NCI-H82 treated with DMSO at 0.1 percent for 48 hours (cell line): ENCODE results near the gene VWF.
"Not testable (repeated sequence)": the region's sequence is repeated elsewhere in the genome, so short reads cannot be mapped to it uniquely, and the experiment has no call there.

Experiments
- DNase-seq: peaks from one replicate; lab custom pipeline; 2025; ENCODE audit not compliant: unreplicated experiment; lab: John Stamatoyannopoulos, UW

VWF gene

DNA sequence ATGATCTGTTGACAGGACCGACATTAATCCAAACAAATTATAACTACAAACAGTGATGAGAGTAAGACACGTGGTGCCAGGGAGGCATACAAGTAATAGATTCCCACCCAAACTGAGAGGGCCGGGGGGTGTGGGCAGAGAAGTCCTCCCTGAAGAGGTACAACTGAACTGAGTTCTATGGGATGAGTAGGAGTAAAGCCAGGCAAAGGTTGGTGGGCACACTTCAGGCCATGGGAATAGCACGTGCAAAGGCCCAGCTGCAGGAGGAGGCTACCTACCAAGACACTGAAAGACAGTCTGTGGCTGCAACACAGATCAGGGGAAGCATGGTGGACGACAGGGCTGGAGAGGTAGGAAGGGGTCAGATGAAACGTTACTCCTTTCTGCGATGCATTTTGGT, 22.0 kb upstream of the VWF start:
- no peak for DNase-seq

GRCh38 chr12:6145564-6145963, 21.1 kb upstream of the VWF start:
- DNase-seq: no peak

GRCh38 chr12:6143303-6143675, 18.8 kb upstream of the VWF start:
- DNase-seq: no peak

- not testable (repeated sequence) for DNase-seq
Measured at GRCh38 chr12:6142368-6143302, 18.2 kb upstream of the VWF start.

DNA sequence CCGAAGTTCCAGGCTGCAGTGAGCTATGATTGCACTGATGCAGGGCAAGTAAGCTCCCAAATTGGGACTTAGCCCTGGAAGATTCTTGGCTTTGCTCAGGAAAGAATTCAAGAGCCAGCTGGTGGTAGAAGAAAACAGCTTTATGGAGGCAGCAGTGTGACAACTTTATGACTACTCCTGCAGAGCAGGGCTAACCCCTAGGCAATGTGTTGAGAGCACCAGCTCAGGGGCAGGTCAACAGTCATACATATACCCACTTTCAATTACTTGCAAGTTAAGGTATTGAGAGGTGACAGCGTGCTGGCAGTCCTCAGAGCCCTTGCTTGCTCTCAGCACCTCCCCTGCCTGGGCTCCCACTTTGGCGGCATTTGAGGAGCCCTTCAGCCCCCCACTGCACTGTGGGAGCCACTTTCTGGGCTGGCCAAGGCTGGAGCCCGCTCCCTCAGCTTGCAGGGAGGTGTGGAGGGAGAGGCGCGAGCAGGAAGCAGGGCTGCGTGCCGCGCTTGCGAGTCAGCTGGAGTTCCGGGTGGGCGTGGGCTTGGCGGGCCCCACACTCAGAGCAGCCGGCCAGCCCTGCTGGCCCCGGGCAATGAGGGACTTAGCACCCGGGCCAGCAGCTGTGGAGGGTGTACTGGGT, 17.4 kb upstream of the VWF start:
- not testable (repeated sequence) for DNase-seq

GRCh38 chr12:6140651-6141447, 16.4 kb upstream of the VWF start:
- no peak for DNase-seq

DNA sequence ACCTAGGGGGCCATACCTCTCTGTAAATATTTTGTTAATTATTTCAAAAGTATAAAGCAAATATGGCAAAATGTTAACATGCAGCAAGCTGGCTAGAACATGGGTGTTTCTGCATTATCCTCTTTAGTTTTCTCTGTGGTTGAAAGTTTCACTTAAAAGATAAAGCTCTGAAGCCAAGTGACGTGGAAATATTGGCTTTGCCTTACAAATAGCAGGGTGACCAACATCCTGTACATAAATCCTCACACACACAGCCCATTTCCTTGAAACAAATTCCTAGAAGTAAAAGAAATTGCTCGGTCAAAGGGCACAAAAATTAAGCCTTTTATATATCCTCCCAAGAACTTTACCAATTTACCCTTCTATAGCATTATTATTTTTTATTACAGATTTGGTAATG, 10.6 kb upstream of the VWF start:
- DNase-seq: no peak

DNA sequence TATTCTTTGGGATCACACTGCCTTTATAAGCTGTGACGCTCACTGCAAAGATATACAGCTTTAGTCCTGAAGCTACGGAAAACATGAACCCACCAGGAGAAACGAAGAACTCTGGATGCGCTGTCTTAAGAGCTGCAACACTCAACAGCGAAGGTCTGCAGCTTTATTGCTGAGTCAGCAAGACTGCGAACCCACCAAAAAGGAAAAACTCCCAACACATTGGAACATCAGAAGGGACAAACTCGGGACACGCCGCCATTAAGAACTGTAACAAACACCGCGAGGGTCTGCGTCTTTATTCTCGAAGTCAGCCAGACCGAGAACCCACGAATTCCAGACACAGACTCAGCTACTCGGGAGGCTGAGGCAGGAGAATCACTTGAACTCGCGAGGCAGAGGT, 9.2 kb upstream of the VWF start:
- DNase-seq: no peak

DNA sequence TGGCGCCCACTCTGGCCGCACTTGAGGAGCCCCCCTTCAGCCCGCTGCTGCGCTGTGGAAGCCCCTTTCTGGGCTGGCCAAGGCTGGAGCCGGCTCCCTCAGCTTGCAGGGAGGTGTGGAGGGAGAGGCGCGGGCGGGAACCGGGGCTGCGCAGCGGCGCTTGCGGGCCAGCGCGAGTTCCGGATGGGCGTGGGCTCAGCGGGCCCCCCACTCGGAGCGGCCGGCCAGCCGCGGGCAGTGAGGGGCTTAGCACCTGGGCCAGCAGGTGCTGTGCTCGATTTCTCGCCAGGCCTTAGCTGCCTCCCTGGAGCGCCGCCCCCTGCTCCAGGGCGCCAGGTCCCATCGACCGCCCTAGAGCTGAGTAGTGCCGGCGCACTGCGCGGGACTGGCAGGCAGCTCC, 8.0 kb upstream of the VWF start:
- DNase-seq: no peak

- DNase-seq: peak; percentile 69
Measured at GRCh38 chr12:6125310-6125608, 789 bp upstream of the VWF start.

DNA sequence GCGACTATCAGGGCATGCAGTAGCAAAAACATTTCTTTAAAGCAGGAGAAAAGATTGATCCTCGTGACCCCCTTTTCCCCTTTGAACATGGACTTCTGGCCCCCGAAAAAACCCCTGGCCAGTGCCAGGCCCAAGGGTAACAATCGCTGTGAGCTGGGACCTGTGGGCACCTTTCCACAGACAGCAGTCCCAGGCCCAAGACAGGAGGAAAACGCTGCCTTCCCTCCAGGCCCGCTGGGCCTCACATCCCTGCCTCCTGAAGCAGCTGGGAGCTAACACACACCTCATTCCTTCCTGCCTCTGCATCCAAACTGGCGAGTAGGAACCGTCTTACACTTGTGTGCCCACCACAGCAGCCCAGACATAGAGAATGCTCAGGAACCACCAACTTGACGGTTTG, 1.2 kb downstream of the VWF start:
- DNase-seq: no peak

- no peak for DNase-seq
Measured at GRCh38 chr12:6122201-6122600, 2.3 kb downstream of the VWF start.

DNA sequence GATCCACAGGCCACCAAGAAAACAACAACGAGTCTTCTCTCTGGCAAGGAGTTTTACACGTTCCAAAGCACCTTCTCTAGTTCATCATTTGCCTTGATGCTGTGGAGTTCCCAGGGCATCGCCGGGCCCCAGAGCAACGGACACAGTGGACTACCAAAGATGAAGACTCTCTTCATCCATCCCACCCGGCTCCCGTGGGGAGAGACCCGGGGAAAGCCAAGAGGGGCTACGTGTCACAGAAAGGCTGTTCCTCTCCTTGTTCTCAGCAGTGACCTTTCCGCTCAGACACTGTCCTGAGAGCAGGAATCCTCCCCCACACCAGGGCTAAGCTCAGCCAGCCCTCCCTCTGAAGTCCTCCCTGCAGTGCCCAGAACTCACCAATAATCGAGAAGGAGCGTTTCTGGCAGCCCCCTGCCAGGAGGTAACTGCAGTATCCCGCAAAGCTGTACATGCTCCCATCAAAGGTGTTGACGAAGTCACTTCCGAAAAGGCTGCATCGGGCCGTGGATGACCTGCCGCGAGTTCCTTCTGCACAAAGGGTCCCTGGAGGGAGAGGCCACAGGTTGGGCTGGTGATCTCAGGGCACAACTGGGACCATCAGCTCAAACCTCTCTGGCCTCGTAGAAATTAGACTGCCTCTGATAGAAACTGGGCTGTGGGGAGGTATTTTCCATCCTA, 3.5 kb downstream of the VWF start:
- DNase-seq: no peak

DNA sequence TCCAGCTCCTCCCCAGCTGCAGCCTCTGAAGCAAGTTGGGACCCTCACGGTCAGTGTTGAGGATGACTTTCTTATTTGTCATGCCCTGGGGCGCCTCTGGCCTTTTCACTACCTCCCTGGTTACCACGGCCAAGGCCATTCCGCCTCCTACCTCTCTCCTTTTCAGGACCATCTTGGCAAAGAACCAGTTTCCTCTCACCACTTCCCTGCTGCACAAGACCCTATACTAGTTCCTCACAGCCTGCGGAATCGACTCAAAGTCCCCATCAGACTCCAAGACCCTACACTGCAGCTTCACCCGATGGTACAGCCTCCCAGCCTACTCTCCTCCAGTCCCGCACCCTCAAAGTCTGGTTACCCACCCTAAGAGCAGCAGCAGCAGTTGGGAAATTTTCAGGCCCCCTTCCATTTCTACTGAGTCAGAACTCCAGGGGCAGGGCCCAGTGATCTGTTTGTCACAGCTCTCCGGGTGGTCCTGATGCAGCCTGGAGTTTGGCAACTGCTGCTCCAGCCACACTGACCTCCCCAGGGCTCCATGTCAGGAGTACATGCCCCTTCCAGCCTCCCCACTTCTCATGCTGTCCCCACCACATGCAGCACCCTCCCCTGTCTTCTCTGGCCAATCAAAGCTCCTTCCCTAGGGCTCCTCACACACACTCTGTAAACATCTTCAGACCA, 5.4 kb downstream of the VWF start:
- DNase-seq: no peak

GRCh38 chr12:6116471-6117021, 7.9 kb downstream of the VWF start:
- no peak for DNase-seq

DNA sequence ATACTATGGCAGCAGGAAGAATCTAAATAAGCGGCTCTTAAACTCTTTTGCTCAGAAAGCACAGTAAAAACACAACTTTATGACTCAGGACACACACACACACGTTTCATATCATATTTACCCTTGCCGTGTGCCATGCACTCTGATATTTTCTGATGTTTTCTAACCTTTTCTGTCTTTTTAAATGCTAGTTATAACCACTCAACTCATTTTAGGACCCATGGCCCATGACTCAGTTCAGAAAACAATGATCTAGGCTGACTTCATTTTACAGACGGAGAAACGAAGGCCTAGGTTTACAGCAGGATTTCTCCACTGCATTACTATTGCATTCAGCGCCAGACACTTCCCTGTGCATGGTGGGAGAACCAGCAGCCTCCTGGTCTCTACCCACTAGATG, 9.1 kb downstream of the VWF start:
- no peak for DNase-seq

DNA sequence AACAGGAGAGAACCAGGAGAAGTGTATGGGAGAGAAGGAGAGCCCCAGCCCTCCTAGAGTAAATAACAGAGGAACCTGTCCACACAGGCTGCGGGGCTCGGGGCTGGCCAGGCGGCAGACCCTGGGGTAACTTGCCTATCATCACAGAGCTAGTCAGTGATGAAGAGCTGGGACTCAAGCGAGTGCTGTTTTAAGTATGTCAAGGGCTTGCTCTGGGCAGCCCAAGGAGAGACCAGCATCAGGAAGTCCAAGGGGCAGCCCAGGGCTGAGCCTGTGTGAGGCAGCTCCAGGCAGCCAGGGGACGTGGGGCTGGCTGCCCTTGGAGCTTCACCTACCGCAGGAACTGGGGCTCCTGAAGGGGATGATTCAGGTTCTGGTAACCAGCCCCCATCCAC, 10.0 kb downstream of the VWF start:
- DNase-seq: no peak

DNA sequence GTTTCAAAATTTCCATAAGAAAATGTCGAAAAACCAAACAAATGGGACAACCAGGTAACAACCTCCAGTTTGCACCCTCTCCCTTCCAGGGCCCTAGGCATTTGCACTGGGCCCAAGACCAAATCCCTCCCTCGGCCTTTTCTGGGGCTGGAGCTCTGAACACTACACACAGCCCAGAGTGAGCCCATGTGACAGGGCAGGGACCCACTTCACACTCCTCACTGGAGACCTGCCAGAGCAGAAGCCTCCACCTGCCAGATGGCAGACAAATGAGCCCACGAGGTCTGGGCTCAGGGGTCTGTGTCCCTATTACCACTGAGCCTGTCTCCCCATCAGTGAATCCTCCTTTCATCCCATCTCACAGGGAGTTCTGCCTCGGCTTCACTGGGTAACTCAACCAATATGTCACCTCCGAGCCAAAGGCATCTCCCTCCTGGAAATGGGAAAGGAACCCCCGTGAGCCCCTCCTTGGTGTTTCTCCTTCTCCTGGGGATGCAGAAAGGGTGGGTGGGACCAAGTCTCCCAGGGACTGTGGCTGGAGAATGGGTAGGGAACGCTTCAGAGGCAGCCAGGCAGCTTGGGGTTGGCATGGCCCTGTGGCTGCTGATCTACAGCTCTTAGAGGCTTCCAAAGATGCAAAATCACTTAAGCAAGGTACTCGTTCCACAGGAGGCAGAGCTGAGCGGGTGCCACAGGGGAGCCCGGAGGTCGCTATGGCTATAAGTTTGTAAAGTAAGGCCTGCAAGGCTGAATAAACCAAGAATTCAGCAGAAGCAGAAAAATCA, 10.6 kb downstream of the VWF start:
- DNase-seq: no peak

GRCh38 chr12:6112004-6112403, 12.5 kb downstream of the VWF start:
- DNase-seq: no peak

- DNase-seq: no peak
Measured at GRCh38 chr12:6110006-6110405, 14.5 kb downstream of the VWF start.
